ENCODE measurements around the gene ELOVL6. TPM values are rescaled to one million over a fixed set of nuclear protein-coding genes. Genes with fewer than 3 reads are reported as not detected.

The ELOVL6 gene
- total RNA-seq (1 to 10 TPM; 1.6 to 2.9 TPM), total RNA-seq (1.1 to 29.2 (median 3.6) reads per million in 172 experiments)
- 3.0 TPM for polyA plus RNA-seq (2013, experiment 1 of 2)
- polyA plus RNA-seq (2013, experiment 2 of 2), result 3.2 TPM

DNA sequence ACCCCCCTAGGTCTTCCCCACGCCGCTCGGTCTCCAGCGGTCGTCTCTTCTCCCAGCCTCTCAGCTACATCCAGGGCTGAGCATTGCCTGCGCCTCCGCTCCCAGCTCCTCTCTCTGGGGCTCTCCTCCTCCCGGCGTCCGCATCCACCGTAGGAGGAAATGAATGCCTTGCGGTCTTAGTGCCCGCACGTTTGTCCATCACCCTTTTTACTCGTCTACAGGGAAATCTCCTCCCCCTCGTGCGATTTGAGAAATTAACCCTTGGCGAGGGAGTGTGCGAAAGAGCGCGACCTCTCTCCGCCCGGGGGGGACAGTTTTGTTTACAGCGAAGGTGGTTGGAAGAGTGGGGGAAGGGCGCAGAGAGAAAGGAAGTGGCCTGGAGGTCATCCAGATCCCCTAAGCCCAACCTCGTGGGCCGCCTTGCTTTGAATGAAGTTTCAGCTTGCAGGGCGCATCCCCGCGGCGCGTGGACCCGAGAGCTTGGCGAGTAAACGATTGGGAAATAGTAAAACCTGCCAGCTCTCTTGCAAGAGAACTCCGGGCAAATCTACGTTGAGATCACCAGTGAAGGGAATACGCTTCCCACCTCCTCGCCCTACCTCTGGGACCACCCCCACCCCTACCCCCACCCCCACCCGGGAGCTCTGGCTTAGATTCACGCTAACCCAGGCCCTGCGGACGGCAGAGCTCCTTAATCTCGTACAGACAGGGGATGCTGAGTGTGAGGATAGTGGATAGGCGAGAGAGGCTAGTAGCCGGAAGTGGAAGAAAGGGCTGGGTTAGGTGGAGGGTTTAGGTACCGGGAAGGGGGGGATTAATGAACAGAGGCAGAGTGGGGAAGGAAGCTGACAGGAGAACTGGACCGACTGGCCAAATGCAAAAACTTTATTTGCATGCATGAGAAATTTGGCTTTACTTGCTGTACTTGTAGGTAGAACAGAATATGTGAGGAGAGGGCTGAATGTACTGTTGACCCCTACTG lies at the start of gene ELOVL6:
Gene ELOVL6, minus strand, starts transcription at position 181 of the 982 bp plus-strand sequence. CDS start 280 bp downstream, outside the sequence.
- ChIA-PET POLR2A (interaction anchor here (1.2 to 1.7 kb wide), 2 partner anchors 34 to 1579 kb away, joined by 4 read pairs; partner anchors contain the start of gene RPL34), CTCF (interaction anchor here (1.0 kb wide), 1 partner anchor 149 kb away, joined by 3 read pairs; no protein-coding TSS in a partner anchor)
- no peaks in the 10 kb centered on the region for H3K27me3 ChIP-seq (ENCODE audit: control insufficient read depth in 1 of 2, insufficient read depth in 2 of 2, low read length in 2 of 2)
- Mint-ChIP-seq H3K4me1 (ENCODE audit: low read depth) (peaks cover 39% of the 10 kb centered on the region), H3K9me3 (no peaks in the 10 kb centered on the region), H3K27ac (peak within 1 kb of the TSS; percentile 83), H3K4me3 (peak within 1 kb of the TSS; percentile 100), H3K36me3 (ENCODE audit: low read depth) (peaks cover 22% of the 10 kb centered on the region), H3K27me3 (no peaks in the 10 kb centered on the region)
- H3K36me3 ChIP-seq (ENCODE audit: insufficient read depth, low read length), result no peaks in the 10 kb centered on the region
- H3K9me3 ChIP-seq (ENCODE audit: control insufficient read depth in 1 of 2, insufficient read depth in 1 of 2, low read length in 2 of 2), result no peaks in the 10 kb centered on the region
- intact Hi-C loops (cut with DNase I, micrococcal nuclease), result loop anchor here in 1 of 2 experiments (5.0 to 10.0 kb wide), 2 partner anchors 384 to 771 kb away; partner anchors contain the start of gene GAR1
- peak in 11 of 14 experiments; percentile 2 to 50 (median 11) for DNase-seq
- no peak for TF ChIP-seq CTCF (IDR thresholded peaks at IDR 0.05)
- H3K4me1 ChIP-seq (ENCODE audit: insufficient read depth, low read length), result peaks cover 20% of the 10 kb centered on the region
- H3K4me3 ChIP-seq (ENCODE audit: low read length), result peak within 1 kb of the TSS; percentile 92
- ATAC-seq (ENCODE audit: poor library complexity), result no peak
- H3K27ac ChIP-seq (ENCODE audit: low read depth in 1 of 2, low read length in 2 of 2), result peak within 1 kb of the TSS in 1 of 2 donors; percentile 72

DNA sequence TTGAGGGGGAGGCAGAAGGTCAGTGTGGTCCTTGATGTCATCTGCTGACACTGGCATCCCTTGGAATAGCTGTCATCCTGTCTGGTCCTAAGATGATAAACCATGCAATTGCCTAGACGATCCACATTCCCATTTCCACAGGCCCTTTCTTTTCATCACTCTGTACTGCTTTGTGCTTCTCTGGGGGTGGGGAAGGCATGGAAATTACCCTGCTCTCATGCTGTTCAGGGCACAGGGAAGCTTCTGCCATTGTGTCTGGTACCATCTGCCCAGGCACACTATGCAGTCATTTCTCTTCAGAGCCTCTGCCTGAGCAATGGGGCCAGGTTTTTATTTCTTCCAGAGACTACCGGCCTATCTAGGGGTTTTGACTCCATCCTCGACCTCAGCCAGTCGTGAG lies 49.7 kb upstream of the ELOVL6 start:
- H3K4me1 ChIP-seq (ENCODE audit: insufficient read depth, low read length), result no peaks in the 10 kb centered on the region
- ChIA-PET CTCF (no interaction called here), POLR2A (no interaction called here)
- no peak overlapping the region for H3K4me3 ChIP-seq (ENCODE audit: low read length)
- peaks cover 12% of the 10 kb centered on the region for H3K27me3 Mint-ChIP-seq
- intact Hi-C loops (cut with DNase I, micrococcal nuclease), result no loop called here
- TF ChIP-seq CTCF (IDR thresholded peaks at IDR 0.05), result no peak
- ATAC-seq (ENCODE audit: poor library complexity), result no peak
- no peaks in the 10 kb centered on the region for H3K27me3 ChIP-seq (ENCODE audit: control insufficient read depth in 1 of 2, insufficient read depth in 2 of 2, low read length in 2 of 2)
- H3K4me1 Mint-ChIP-seq (ENCODE audit: low read depth), result no peaks in the 10 kb centered on the region
- no peaks in the 10 kb centered on the region for H3K36me3 Mint-ChIP-seq (ENCODE audit: low read depth)
- no peaks in the 10 kb centered on the region for H3K36me3 ChIP-seq (ENCODE audit: insufficient read depth, low read length)
- DNase-seq, result no peak
- H3K4me3 Mint-ChIP-seq, result no peak overlapping the region
- no peaks in the 10 kb centered on the region for H3K9me3 Mint-ChIP-seq
- H3K27ac ChIP-seq (ENCODE audit: low read depth in 1 of 2, low read length in 2 of 2), result no peak overlapping the region
- H3K27ac Mint-ChIP-seq, result no peak overlapping the region
- no peaks in the 10 kb centered on the region for H3K9me3 ChIP-seq (ENCODE audit: control insufficient read depth in 1 of 2, insufficient read depth in 1 of 2, low read length in 2 of 2)

- no peaks in the 10 kb centered on the region for H3K9me3 ChIP-seq (ENCODE audit: control insufficient read depth in 1 of 2, insufficient read depth in 1 of 2, low read length in 2 of 2)
- DNase-seq, result no peak
- ChIA-PET CTCF (no interaction called here), POLR2A (interaction anchor here (0.6 kb wide), 1 partner anchor 139 kb away, joined by 3 read pairs; no protein-coding TSS in a partner anchor)
- H3K27me3 ChIP-seq (ENCODE audit: control insufficient read depth in 1 of 2, insufficient read depth in 2 of 2, low read length in 2 of 2), result no peaks in the 10 kb centered on the region
- no peak overlapping the region for H3K27ac Mint-ChIP-seq
- no peaks in the 10 kb centered on the region for H3K9me3 Mint-ChIP-seq
- no peak overlapping the region for H3K4me3 ChIP-seq (ENCODE audit: low read length)
- no peak overlapping the region for H3K27ac ChIP-seq (ENCODE audit: low read depth in 1 of 2, low read length in 2 of 2)
- H3K36me3 Mint-ChIP-seq (ENCODE audit: low read depth), result no peaks in the 10 kb centered on the region
- H3K4me1 Mint-ChIP-seq (ENCODE audit: low read depth), result no peaks in the 10 kb centered on the region
- H3K27me3 Mint-ChIP-seq, result peaks cover 12% of the 10 kb centered on the region
- no peak for ATAC-seq (ENCODE audit: poor library complexity)
- intact Hi-C loops (cut with DNase I, micrococcal nuclease), result no loop called here
- no peaks in the 10 kb centered on the region for H3K4me1 ChIP-seq (ENCODE audit: insufficient read depth, low read length)
- no peaks in the 10 kb centered on the region for H3K36me3 ChIP-seq (ENCODE audit: insufficient read depth, low read length)
- TF ChIP-seq CTCF (IDR thresholded peaks at IDR 0.05), result no peak
- no peak overlapping the region for H3K4me3 Mint-ChIP-seq
Measured at GRCh38 chr4:110247591-110247990, 49.2 kb upstream of the ELOVL6 start.
